Tibial artery (tissue), 4 donors: ENCODE data around the gene SPSB2.

Source experiments
- DNase-seq, 2 donors: peaks; one replicate each; pipeline ENCODE4 v3.0.0-alpha.2; 2019
- H3K27ac ChIP-seq, 2 donors: fragments of 200-600 bp; sonication (generic) in 1 of 2; 1 replicate in 1 of 2; 2 replicates in 1 of 2; pipeline ENCODE4 v1.5.1; 2018 to 2019; ENCODE audit warnings: mild to moderate bottlenecking in 1 of 2
- H3K27me3 ChIP-seq, 2 donors: fragments of 200-600 bp; sonication (generic) in 1 of 2; one replicate each; pipeline versions ENCODE4 v1.5.1 to v1.6.0; 2016 to 2019
- H3K36me3 ChIP-seq, 3 donors: fragments of 200-600 bp; sonication (generic) in 2 of 3; one replicate each; pipeline ENCODE4 v1.5.1; 2016 to 2019; ENCODE audit warnings: mild to moderate bottlenecking in 2 of 3
- H3K4me1 ChIP-seq, 4 donors: fragments of 200-600 bp; sonication (generic) in 2 of 4; 1 replicate in 3 of 4; 2 replicates in 1 of 4; pipeline ENCODE4 v1.5.1; 2016 to 2019
- H3K4me3 ChIP-seq, 2 donors: fragments of 200-600 bp; sonication (generic) in 1 of 2; 1 replicate in 1 of 2; 2 replicates in 1 of 2; pipeline ENCODE4 v1.5.1; 2018 to 2019; ENCODE audit warnings: mild to moderate bottlenecking in 2 of 2
- H3K9me3 ChIP-seq, 3 donors: fragments of 200-600 bp; sonication (generic) in 1 of 3; one replicate each; pipeline ENCODE4 v1.5.1; 2016 to 2019
- intact Hi-C: fragments of 100-400 bp; cut with DNase I; formaldehyde crosslinking; loops from one replicate; pipeline ENCODE4 v1.15.0; 2023; ENCODE audit warnings: low total_unique reads
- TF ChIP-seq, protein P1 (sequence below), 2 experiments: fragments of 200-600 bp in 1 of 2; fragments of 450-650 bp in 1 of 2; IDR thresholded peaks; one replicate each; pipeline ENCODE4 v1.5.1; 2017 to 2019; ENCODE audit warnings: antibody characterized with exemption in 2 of 2, mild to moderate bottlenecking in 1 of 2, moderate library complexity in 1 of 2

SPSB2 gene

DNA sequence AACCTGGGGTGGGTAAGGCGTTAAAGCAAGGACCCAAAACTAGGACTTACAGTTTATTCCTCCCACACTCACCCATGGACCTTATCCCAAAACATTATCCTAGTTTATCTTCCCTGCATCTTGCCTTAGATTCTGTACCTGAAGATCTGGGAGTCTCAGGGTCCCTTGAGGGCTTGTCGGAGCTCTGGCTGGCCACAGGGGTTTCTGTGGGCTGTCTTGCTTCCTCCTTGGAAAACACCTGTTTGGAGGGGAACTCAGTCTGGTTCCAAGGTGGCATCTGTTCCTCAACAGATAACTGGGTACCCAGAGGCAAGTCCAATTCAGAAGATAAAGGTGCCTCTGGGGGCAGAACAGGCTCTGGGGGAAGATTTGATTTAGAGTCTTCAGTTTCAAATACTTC lies 23.7 kb downstream of the SPSB2 start:
- peaks cover 4 to 45% (median 24%) of the 10 kb centered on the region in 3 donors for H3K36me3 ChIP-seq
- H3K27me3 ChIP-seq, result no peaks in the 10 kb centered on the region
- TF ChIP-seq, protein P1, sequence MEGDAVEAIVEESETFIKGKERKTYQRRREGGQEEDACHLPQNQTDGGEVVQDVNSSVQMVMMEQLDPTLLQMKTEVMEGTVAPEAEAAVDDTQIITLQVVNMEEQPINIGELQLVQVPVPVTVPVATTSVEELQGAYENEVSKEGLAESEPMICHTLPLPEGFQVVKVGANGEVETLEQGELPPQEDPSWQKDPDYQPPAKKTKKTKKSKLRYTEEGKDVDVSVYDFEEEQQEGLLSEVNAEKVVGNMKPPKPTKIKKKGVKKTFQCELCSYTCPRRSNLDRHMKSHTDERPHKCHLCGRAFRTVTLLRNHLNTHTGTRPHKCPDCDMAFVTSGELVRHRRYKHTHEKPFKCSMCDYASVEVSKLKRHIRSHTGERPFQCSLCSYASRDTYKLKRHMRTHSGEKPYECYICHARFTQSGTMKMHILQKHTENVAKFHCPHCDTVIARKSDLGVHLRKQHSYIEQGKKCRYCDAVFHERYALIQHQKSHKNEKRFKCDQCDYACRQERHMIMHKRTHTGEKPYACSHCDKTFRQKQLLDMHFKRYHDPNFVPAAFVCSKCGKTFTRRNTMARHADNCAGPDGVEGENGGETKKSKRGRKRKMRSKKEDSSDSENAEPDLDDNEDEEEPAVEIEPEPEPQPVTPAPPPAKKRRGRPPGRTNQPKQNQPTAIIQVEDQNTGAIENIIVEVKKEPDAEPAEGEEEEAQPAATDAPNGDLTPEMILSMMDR (IDR thresholded peaks at IDR 0.05), result no peak
- DNase-seq, result no peak
- H3K27ac ChIP-seq, result no peak overlapping the region
- no peaks in the 10 kb centered on the region for H3K9me3 ChIP-seq
- intact Hi-C loops, result no loop called here
- H3K4me3 ChIP-seq, result no peak overlapping the region
- peaks cover 0 to 24% (median 21%) of the 10 kb centered on the region in 4 donors for H3K4me1 ChIP-seq

DNA sequence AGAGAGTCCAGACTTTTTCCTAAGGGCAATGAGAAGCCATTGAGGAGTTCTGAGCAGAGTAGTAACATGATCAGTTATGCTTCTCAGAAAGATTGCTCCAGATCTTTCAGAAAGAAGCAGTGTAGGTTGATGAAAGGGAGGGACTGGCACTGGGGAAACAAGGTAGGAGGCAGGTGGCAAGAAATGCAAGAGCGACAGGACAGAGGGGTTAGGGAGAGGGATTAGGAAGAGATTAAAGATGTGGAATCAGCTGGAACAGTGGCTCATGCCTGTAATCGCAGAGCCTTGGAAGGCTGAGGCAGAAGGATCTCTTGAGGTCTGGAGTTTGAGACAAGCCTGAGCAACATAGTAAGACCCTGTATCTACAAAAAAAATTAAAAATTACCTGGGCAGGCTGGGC lies 25.4 kb downstream of the SPSB2 start:
- Histone ChIP-seq H3K27ac (no peak overlapping the region), H3K27me3 (no peaks in the 10 kb centered on the region), H3K9me3 (no peaks in the 10 kb centered on the region), H3K36me3 (peaks cover 4 to 61% (median 35%) of the 10 kb centered on the region in 3 donors), H3K4me3 (no peak overlapping the region), H3K4me1 (peaks cover 0 to 9% (median 5%) of the 10 kb centered on the region in 4 donors)
- intact Hi-C loops, result no loop called here
- TF ChIP-seq, protein P1 (IDR thresholded peaks at IDR 0.05), result no peak
- no peak for DNase-seq

DNA sequence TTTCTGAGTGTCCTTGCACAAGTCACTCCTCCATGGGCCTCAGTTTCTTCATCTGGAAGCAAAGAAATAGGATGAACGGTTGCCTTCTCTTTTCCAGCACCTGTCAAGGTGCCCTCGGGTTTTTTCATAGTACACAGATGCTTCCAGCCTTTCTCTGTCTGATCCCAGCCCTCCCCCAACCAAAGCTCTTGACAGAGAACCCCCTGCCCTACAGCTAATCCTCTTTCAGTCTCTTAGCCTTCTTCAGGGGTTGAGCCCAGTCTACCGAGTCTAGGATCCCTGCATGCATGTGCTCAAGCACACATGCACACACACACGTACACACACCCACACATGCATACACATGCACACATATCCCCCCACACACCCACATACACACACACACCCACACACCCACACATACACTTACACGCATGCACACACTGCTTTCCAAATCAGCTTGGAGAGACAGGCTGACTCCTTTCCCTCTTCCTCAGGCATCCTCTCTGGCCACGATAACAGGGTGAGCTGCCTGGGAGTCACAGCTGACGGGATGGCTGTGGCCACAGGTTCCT lies 26.7 kb downstream of the SPSB2 start:
- no peak for DNase-seq
- peaks cover 4 to 69% (median 35%) of the 10 kb centered on the region in 3 donors for H3K36me3 ChIP-seq
- no peak overlapping the region for H3K4me3 ChIP-seq
- H3K9me3 ChIP-seq, result no peaks in the 10 kb centered on the region
- H3K27me3 ChIP-seq, result no peaks in the 10 kb centered on the region
- intact Hi-C loops, result no loop called here
- no peak overlapping the region for H3K27ac ChIP-seq
- H3K4me1 ChIP-seq, result peaks cover 0 to 7% (median 5%) of the 10 kb centered on the region in 4 donors
- TF ChIP-seq, protein P1 (IDR thresholded peaks at IDR 0.05), result no peak

DNA sequence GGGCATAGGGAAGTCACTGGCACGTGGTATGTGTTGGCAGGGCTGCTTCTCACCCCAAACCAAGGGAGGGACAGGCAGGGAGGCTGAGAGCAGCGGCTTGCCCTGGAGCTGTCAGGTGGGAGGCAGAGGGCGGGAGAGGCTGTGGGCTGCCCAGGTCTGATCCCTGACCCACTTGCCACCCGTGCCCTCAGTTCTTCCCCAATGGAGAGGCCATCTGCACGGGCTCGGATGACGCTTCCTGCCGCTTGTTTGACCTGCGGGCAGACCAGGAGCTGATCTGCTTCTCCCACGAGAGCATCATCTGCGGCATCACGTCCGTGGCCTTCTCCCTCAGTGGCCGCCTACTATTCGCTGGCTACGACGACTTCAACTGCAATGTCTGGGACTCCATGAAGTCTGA lies 27.7 kb downstream of the SPSB2 start:
- no peaks in the 10 kb centered on the region for H3K9me3 ChIP-seq
- H3K4me1 ChIP-seq, result no peaks in the 10 kb centered on the region
- intact Hi-C loops, result no loop called here
- TF ChIP-seq, protein P1 (IDR thresholded peaks at IDR 0.05), result no peak
- no peaks in the 10 kb centered on the region for H3K27me3 ChIP-seq
- H3K36me3 ChIP-seq, result peaks cover 4 to 77% (median 35%) of the 10 kb centered on the region in 3 donors
- DNase-seq, result no peak
- no peak overlapping the region for H3K4me3 ChIP-seq
- no peak overlapping the region for H3K27ac ChIP-seq

DNA sequence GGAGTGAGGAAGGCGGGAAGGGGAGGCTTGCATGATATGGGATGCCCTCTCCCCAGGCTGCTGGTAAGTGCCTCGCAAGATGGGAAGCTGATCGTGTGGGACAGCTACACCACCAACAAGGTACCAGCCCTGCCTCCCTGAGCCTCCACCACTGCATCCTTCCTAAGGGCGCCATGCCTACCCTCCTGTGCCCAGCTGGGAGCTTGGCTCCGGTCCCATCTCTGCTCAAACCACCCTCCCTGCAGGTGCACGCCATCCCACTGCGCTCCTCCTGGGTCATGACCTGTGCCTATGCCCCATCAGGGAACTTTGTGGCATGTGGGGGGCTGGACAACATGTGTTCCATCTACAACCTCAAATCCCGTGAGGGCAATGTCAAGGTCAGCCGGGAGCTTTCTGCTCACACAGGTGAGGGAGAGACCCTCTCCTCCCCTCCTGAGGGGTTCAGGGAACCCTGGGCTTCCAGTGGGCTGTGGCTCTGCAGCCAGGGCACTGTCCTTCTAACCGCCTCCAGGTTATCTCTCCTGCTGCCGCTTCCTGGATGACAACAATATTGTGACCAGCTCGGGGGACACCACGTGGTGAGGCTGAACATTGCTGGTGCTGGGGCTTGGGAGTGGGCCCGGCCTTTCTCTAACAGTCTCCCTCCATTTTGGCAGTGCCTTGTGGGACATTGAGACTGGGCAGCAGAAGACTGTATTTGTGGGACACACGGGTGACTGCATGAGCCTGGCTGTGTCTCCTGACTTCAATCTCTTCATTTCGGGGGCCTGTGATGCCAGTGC lies 29.8 kb downstream of the SPSB2 start:
- H3K9me3 ChIP-seq, result no peaks in the 10 kb centered on the region
- no peak for DNase-seq
- H3K36me3 ChIP-seq, result peaks cover 15 to 89% (median 51%) of the 10 kb centered on the region in 3 donors
- no peak overlapping the region for H3K4me3 ChIP-seq
- TF ChIP-seq, protein P1 (IDR thresholded peaks at IDR 0.05), result no peak
- H3K27me3 ChIP-seq, result no peaks in the 10 kb centered on the region
- intact Hi-C loops, result no loop called here
- no peak overlapping the region for H3K27ac ChIP-seq
- H3K4me1 ChIP-seq, result no peaks in the 10 kb centered on the region
